Measurements from ENCODE around the gene MFSD8. TPM values are rescaled to one million over a fixed set of nuclear protein-coding genes. Genes with fewer than 3 reads are reported as not detected.
"Not testable (repeated sequence)": the region's sequence is repeated elsewhere in the genome, so short reads cannot be mapped to it uniquely, and the experiment has no call there.

The MFSD8 gene
- polyA plus RNA-seq, 4 donors, result 9.9 to 31.4 (median 15.7) TPM

DNA sequence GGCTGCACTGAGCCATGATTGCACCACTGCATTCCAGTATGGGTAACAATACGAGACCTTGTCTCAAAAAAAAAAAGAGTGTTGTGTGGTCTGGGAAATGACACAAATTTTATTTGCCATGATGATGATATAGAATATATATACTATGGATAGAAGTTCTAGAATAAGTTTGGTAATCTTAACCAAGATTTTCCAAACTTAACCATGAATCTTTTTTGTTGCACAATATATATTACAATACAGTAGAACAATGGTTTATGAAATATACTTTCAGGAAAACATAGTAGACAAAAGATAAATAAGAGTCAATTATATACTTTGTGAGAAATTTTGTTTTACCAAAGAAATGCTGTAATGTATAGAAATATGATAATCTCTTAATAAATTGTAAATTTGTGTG is 34.8 kb downstream of the MFSD8 start:
- no peaks in the 10 kb centered on the region for H3K27me3 ChIP-seq (ENCODE audit: control insufficient read depth in 3 of 3, insufficient read depth in 3 of 3, low read length in 3 of 3)
- H3K27ac ChIP-seq (ENCODE audit: low read depth in 1 of 3, low read length in 2 of 3), result no peak overlapping the region
- no peak overlapping the region for H3K4me3 ChIP-seq (ENCODE audit: low read depth in 1 of 3, low read length in 3 of 3)
- 96 to 100% (median 100%) methylated on average over 1 of the region's 1 CpG for WGBS, 3 donors
- H3K4me1 ChIP-seq (ENCODE audit: control insufficient read depth in 3 of 3, insufficient read depth in 2 of 3, low read depth in 1 of 3, low read length in 2 of 3), result no peaks in the 10 kb centered on the region
- no peaks in the 10 kb centered on the region for H3K9me3 ChIP-seq (ENCODE audit: control insufficient read depth in 2 of 2, insufficient read depth in 1 of 2, low read depth in 1 of 2, low read length in 1 of 2)
- H3K36me3 ChIP-seq (ENCODE audit: control insufficient read depth in 3 of 3, insufficient read depth in 2 of 3, low read depth in 1 of 3, low read length in 3 of 3), result peaks cover 0 to 24% (median 5%) of the 10 kb centered on the region in 3 donors
- FAIRE-seq, result peak; percentile 39
- DNase-seq, result no peak

DNA sequence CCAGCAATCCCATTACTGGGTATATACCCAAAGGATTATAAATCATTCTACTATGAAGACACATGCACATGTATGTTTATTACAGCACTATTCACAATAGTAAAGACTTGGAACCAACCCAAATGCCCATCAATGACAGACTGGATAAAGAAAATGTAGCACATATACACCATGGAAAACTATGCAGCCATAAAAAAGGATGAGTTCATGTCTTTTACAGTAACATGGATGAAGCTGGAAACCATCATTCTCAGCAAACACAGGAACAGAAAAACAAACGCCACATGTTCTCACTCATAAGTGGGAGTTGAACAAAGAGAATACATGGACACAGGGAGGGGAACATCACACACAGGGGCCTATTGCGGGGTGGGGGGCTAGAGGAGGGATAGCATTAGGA is 39.3 kb downstream of the MFSD8 start:
- H3K9me3 ChIP-seq (ENCODE audit: control insufficient read depth in 2 of 2, insufficient read depth in 1 of 2, low read depth in 1 of 2, low read length in 1 of 2); H3K4me3 ChIP-seq (ENCODE audit: low read depth in 1 of 3, low read length in 3 of 3); H3K4me1 ChIP-seq (ENCODE audit: control insufficient read depth in 3 of 3, insufficient read depth in 2 of 3, low read depth in 1 of 3, low read length in 2 of 3); H3K27ac ChIP-seq (ENCODE audit: low read depth in 1 of 3, low read length in 2 of 3); FAIRE-seq; H3K27me3 ChIP-seq (ENCODE audit: control insufficient read depth in 3 of 3, insufficient read depth in 3 of 3, low read length in 3 of 3); DNase-seq: not testable (repeated sequence)
- H3K36me3 ChIP-seq (ENCODE audit: control insufficient read depth in 3 of 3, insufficient read depth in 2 of 3, low read depth in 1 of 3, low read length in 3 of 3), result peaks cover 0 to 18% (median 9%) of the 10 kb centered on the region in 3 donors
- 98 to 100% (median 99%) methylated on average over 2 of the region's 2 CpGs for WGBS, 3 donors

GRCh38 chr4:127922226-127922625 is 42.7 kb downstream of the MFSD8 start:
- Histone ChIP-seq H3K27ac (ENCODE audit: low read depth in 1 of 3, low read length in 2 of 3) (no peak overlapping the region), H3K9me3 (ENCODE audit: control insufficient read depth in 2 of 2, insufficient read depth in 1 of 2, low read depth in 1 of 2, low read length in 1 of 2) (no peaks in the 10 kb centered on the region), H3K4me3 (ENCODE audit: low read depth in 1 of 3, low read length in 3 of 3) (no peak overlapping the region), H3K27me3 (ENCODE audit: control insufficient read depth in 3 of 3, insufficient read depth in 3 of 3, low read length in 3 of 3) (no peaks in the 10 kb centered on the region), H3K4me1 (ENCODE audit: control insufficient read depth in 3 of 3, insufficient read depth in 2 of 3, low read depth in 1 of 3, low read length in 2 of 3) (no peaks in the 10 kb centered on the region), H3K36me3 (ENCODE audit: control insufficient read depth in 3 of 3, insufficient read depth in 2 of 3, low read depth in 1 of 3, low read length in 3 of 3) (peaks cover 0 to 13% (median 9%) of the 10 kb centered on the region in 3 donors)
- FAIRE-seq (no peak), DNase-seq (no peak)
- WGBS, 3 donors, result 96 to 100% (median 100%) methylated on average over 2 of the region's 2 CpGs

DNA sequence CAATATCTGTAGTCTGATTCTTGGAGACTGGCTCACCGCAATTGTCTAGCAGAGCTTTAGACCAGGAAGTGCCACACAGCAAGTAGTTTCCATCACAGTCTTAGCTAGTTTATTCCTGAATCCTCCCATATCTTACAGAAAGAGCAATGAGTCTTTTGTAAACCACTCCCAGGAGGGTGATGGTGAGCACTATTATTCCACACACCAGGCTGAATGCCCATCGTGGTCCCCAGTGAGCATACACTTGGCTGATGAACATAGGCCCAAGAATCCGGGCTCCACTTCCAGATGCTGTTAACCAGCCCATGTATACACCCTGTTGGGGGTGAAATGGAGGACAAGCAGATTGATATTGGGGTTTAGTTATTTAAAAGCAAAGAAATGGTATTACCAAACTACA is 44.5 kb downstream of the MFSD8 start:
- WGBS, 3 donors, result 92 to 99% (median 99%) methylated on average over 3 of the region's 3 CpGs
- no peak for DNase-seq
- Histone ChIP-seq H3K4me1 (ENCODE audit: control insufficient read depth in 3 of 3, insufficient read depth in 2 of 3, low read depth in 1 of 3, low read length in 2 of 3) (no peaks in the 10 kb centered on the region), H3K36me3 (ENCODE audit: control insufficient read depth in 3 of 3, insufficient read depth in 2 of 3, low read depth in 1 of 3, low read length in 3 of 3) (peaks cover 2 to 12% (median 11%) of the 10 kb centered on the region in 3 donors), H3K27me3 (ENCODE audit: control insufficient read depth in 3 of 3, insufficient read depth in 3 of 3, low read length in 3 of 3) (no peaks in the 10 kb centered on the region), H3K27ac (ENCODE audit: low read depth in 1 of 3, low read length in 2 of 3) (no peak overlapping the region), H3K9me3 (ENCODE audit: control insufficient read depth in 2 of 2, insufficient read depth in 1 of 2, low read depth in 1 of 2, low read length in 1 of 2) (no peaks in the 10 kb centered on the region), H3K4me3 (ENCODE audit: low read depth in 1 of 3, low read length in 3 of 3) (no peak overlapping the region)
- no peak for FAIRE-seq

GRCh38 chr4:127917151-127917550 is 47.8 kb downstream of the MFSD8 start:
- Histone ChIP-seq H3K4me3 (ENCODE audit: low read depth in 1 of 3, low read length in 3 of 3) (no peak overlapping the region), H3K9me3 (ENCODE audit: control insufficient read depth in 2 of 2, insufficient read depth in 1 of 2, low read depth in 1 of 2, low read length in 1 of 2) (no peaks in the 10 kb centered on the region), H3K27me3 (ENCODE audit: control insufficient read depth in 3 of 3, insufficient read depth in 3 of 3, low read length in 3 of 3) (no peaks in the 10 kb centered on the region), H3K36me3 (ENCODE audit: control insufficient read depth in 3 of 3, insufficient read depth in 2 of 3, low read depth in 1 of 3, low read length in 3 of 3) (peaks cover 2 to 12% (median 11%) of the 10 kb centered on the region in 3 donors), H3K27ac (ENCODE audit: low read depth in 1 of 3, low read length in 2 of 3) (no peak overlapping the region), H3K4me1 (ENCODE audit: control insufficient read depth in 3 of 3, insufficient read depth in 2 of 3, low read depth in 1 of 3, low read length in 2 of 3) (no peaks in the 10 kb centered on the region)
- FAIRE-seq (no peak), DNase-seq (no peak)

DNA sequence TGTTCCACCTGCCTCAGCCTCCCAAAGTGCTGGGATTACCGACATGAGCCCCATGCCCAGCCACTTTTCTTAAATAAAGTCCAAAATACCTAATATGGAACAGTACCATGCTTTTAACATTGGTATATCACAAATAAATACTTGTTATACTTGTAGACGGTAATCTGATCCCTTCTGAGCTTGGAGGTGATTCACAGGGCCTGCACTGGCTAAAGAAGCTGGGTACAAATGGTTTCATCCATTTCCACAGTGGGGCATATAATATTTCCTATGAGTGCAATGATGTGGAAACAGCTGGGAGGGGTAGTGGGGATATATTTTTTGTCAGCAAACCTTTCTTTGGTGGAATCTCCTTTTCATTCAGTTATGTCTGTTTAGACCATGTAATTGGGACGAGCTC is 48.5 kb downstream of the MFSD8 start:
- H3K9me3 ChIP-seq (ENCODE audit: control insufficient read depth in 2 of 2, insufficient read depth in 1 of 2, low read depth in 1 of 2, low read length in 1 of 2), result no peaks in the 10 kb centered on the region
- 88 to 95% (median 95%) methylated on average over 3 of the region's 3 CpGs for WGBS, 3 donors
- DNase-seq, result no peak
- H3K36me3 ChIP-seq (ENCODE audit: control insufficient read depth in 3 of 3, insufficient read depth in 2 of 3, low read depth in 1 of 3, low read length in 3 of 3), result peaks cover 2 to 12% (median 11%) of the 10 kb centered on the region in 3 donors
- H3K4me1 ChIP-seq (ENCODE audit: control insufficient read depth in 3 of 3, insufficient read depth in 2 of 3, low read depth in 1 of 3, low read length in 2 of 3), result no peaks in the 10 kb centered on the region
- H3K27me3 ChIP-seq (ENCODE audit: control insufficient read depth in 3 of 3, insufficient read depth in 3 of 3, low read length in 3 of 3), result no peaks in the 10 kb centered on the region
- no peak for FAIRE-seq
- H3K4me3 ChIP-seq (ENCODE audit: low read depth in 1 of 3, low read length in 3 of 3), result no peak overlapping the region
- H3K27ac ChIP-seq (ENCODE audit: low read depth in 1 of 3, low read length in 2 of 3), result no peak overlapping the region

GRCh38 chr4:127905029-127905428 is 59.9 kb downstream of the MFSD8 start:
- Histone ChIP-seq H3K9me3 (ENCODE audit: control insufficient read depth in 2 of 2, insufficient read depth in 1 of 2, low read depth in 1 of 2, low read length in 1 of 2) (no peaks in the 10 kb centered on the region), H3K27ac (ENCODE audit: low read depth in 1 of 3, low read length in 2 of 3) (no peak overlapping the region), H3K36me3 (ENCODE audit: control insufficient read depth in 3 of 3, insufficient read depth in 2 of 3, low read depth in 1 of 3, low read length in 3 of 3) (no peaks in the 10 kb centered on the region), H3K4me3 (ENCODE audit: low read depth in 1 of 3, low read length in 3 of 3) (no peak overlapping the region), H3K27me3 (ENCODE audit: control insufficient read depth in 3 of 3, insufficient read depth in 3 of 3, low read length in 3 of 3) (no peaks in the 10 kb centered on the region), H3K4me1 (ENCODE audit: control insufficient read depth in 3 of 3, insufficient read depth in 2 of 3, low read depth in 1 of 3, low read length in 2 of 3) (no peaks in the 10 kb centered on the region)
- DNase-seq, result no peak
- no peak for FAIRE-seq
- 84 to 87% (median 84%) methylated on average over 8 of the region's 8 CpGs for WGBS, 3 donors

GRCh38 chr4:127899682-127900081 is 65.3 kb downstream of the MFSD8 start:
- DNase-seq; H3K4me3 ChIP-seq (ENCODE audit: low read depth in 1 of 3, low read length in 3 of 3); H3K27ac ChIP-seq (ENCODE audit: low read depth in 1 of 3, low read length in 2 of 3); H3K27me3 ChIP-seq (ENCODE audit: control insufficient read depth in 3 of 3, insufficient read depth in 3 of 3, low read length in 3 of 3); H3K36me3 ChIP-seq (ENCODE audit: control insufficient read depth in 3 of 3, insufficient read depth in 2 of 3, low read depth in 1 of 3, low read length in 3 of 3); H3K9me3 ChIP-seq (ENCODE audit: control insufficient read depth in 2 of 2, insufficient read depth in 1 of 2, low read depth in 1 of 2, low read length in 1 of 2); FAIRE-seq; H3K4me1 ChIP-seq (ENCODE audit: control insufficient read depth in 3 of 3, insufficient read depth in 2 of 3, low read depth in 1 of 3, low read length in 2 of 3): not testable (repeated sequence)
- 93 to 98% (median 98%) methylated on average over 4 of the region's 4 CpGs for WGBS, 3 donors

DNA sequence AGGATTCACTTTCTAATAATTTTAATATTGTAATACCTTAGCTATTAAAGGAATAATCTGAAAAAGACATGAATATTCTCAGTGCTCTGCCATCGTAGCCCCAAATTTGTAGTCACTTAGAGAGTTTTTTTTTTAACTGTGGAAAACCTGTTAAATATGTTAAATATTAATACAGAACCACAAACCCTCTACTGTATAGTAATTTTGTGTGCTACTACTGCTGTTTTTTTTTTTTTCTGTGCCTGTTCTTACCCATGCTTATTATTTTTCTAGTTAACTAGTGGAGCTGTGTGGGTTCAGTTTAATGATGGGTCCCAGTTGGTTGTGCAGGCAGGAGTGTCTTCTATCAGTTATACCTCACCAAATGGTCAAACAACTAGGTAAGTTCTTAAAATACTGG is 68.4 kb downstream of the MFSD8 start:
- peaks cover 0 to 5% (median 0%) of the 10 kb centered on the region in 3 donors for H3K36me3 ChIP-seq (ENCODE audit: control insufficient read depth in 3 of 3, insufficient read depth in 2 of 3, low read depth in 1 of 3, low read length in 3 of 3)
- H3K27me3 ChIP-seq (ENCODE audit: control insufficient read depth in 3 of 3, insufficient read depth in 3 of 3, low read length in 3 of 3), result no peaks in the 10 kb centered on the region
- FAIRE-seq, result no peak
- H3K27ac ChIP-seq (ENCODE audit: low read depth in 1 of 3, low read length in 2 of 3), result no peak overlapping the region
- H3K4me3 ChIP-seq (ENCODE audit: low read depth in 1 of 3, low read length in 3 of 3), result no peak overlapping the region
- WGBS, 3 donors, result 95 to 100% (median 96%) methylated on average over 1 of the region's 1 CpG
- DNase-seq, result no peak
- H3K9me3 ChIP-seq (ENCODE audit: control insufficient read depth in 2 of 2, insufficient read depth in 1 of 2, low read depth in 1 of 2, low read length in 1 of 2), result no peaks in the 10 kb centered on the region
- H3K4me1 ChIP-seq (ENCODE audit: control insufficient read depth in 3 of 3, insufficient read depth in 2 of 3, low read depth in 1 of 3, low read length in 2 of 3), result no peaks in the 10 kb centered on the region
